Stomach (tissue), 9 donors: ENCODE results near the gene THAP10. TPM values are rescaled to one million over a fixed set of nuclear protein-coding genes. Genes with fewer than 3 reads are reported as not detected.

Experiments used
- DNase-seq, 2 donors: peaks; one replicate each; pipeline versions ENCODE4 v3.0.0 to v3.0.0-alpha.2; 2013 to 2019
- H3K27ac ChIP-seq, 5 donors: fragments of 200-600 bp in 4 of 5; sonication (generic) in 4 of 5; one replicate each; pipeline ENCODE4 v1.5.1; 2013 to 2019; ENCODE audit warnings: mild to moderate bottlenecking in 1 of 5, moderate library complexity in 1 of 5
- H3K27me3 ChIP-seq, 3 donors: fragments of 200-600 bp; sonication (generic); one replicate each; pipeline ENCODE4 v1.5.1; 2017 to 2019; ENCODE audit warnings: mixed run types in 1 of 3
- H3K36me3 ChIP-seq, 4 donors: fragments of 200-600 bp; sonication (generic); 1 replicate in 3 of 4; 2 replicates in 1 of 4; pipeline ENCODE4 v1.5.1; 2016 to 2019
- H3K4me1 ChIP-seq, 4 donors: fragments of 200-600 bp; sonication (generic); one replicate each; pipeline ENCODE4 v1.5.1; 2016 to 2019
- H3K4me3 ChIP-seq, 4 donors: fragments of 200-600 bp; sonication (generic) in 3 of 4; one replicate each; pipeline ENCODE4 v1.5.1; 2016 to 2019; ENCODE audit warnings: mild to moderate bottlenecking in 1 of 4
- H3K9me3 ChIP-seq, 4 donors: fragments of 200-600 bp; sonication (generic); one replicate each; pipeline ENCODE4 v1.5.1; 2016 to 2019
- EP300 ChIP-seq: sonication (generic); formaldehyde crosslinking; IDR thresholded peaks from one replicate; pipeline ENCODE4 v1.6.1; 2017; ENCODE audit warnings: antibody characterized with exemption
- POLR2A ChIP-seq, 4 donors: fragments of 450-650 bp; IDR thresholded peaks; one replicate each; pipeline ENCODE4 v1.6.1; 2016; ENCODE audit warnings: antibody characterized with exemption in 4 of 4, control low read depth in 2 of 4, mild to moderate bottlenecking in 1 of 4, moderate library complexity in 1 of 4
- POLR2AphosphoS5 ChIP-seq, 3 donors: sonication (generic); formaldehyde crosslinking; IDR thresholded peaks; one replicate each; pipeline ENCODE4 v1.6.1; 2016; ENCODE audit warnings: antibody characterized with exemption in 3 of 3
- WGBS, 5 donors: extraction: QIAGEN DNeasy Blood & Tissue Kit in 3 of 5; methylation state at CpG; one replicate each; pipeline versions ENCODE4 v1.1.5 to v1.1.7; 2013 to 2018; 5-methylcytosine and 5-hydroxymethylcytosine counted together
- intact Hi-C: fragments of 100-400 bp; cut with DNase I; formaldehyde crosslinking; loops from one replicate; pipeline ENCODE4 v1.15.1; 2023; ENCODE audit warnings: low total_unique reads
- polyA plus RNA-seq, 3 donors: library from polyadenylated mRNA; stranded (reverse); fragments of 200-250 nt; gene quantifications; one replicate each; pipeline ENCODE4 v1.2.3, GENCODE V29; 2013
- total RNA-seq, 5 donors: library from RNA; depleted of rRNA; stranded (reverse); fragments of >200 nt; gene quantifications; one replicate each; pipeline versions ENCODE4 v1.1.0 to v1.2.3, GENCODE V29; 2014 to 2016
- TF ChIP-seq, protein P1 (sequence below), 7 experiments: fragments of 450-650 bp in 4 of 7; fragments of 200-600 bp in 3 of 7; sonication (generic) in 3 of 7; IDR thresholded peaks; one replicate each; pipeline ENCODE4 v1.5.1; 2016 to 2019; ENCODE audit warnings: antibody characterized with exemption in 7 of 7, control low read depth in 2 of 7, mild to moderate bottlenecking in 1 of 7
- donor health status: healthy with polysubstance abuse.
- donor health status: Bipolar disorder and iron deficiency.
- donor health status: healthy.

The THAP10 gene
- total and polyA plus RNA-seq, 8 donors = 0.72 to 4.5 (median 2.4) TPM; not detected in 1

GRCh38 chr15:70910958-70911357, 18.7 kb upstream of the THAP10 start:
- 28 to 64% (median 56%) methylated on average over 1 of the region's 1 CpG for WGBS, 5 donors
- no peak overlapping the region for H3K4me3 ChIP-seq
- peaks cover 2 to 38% (median 20%) of the 10 kb centered on the region in 4 donors for H3K36me3 ChIP-seq
- intact Hi-C loops = no loop called here
- no peaks in the 10 kb centered on the region for H3K27me3 ChIP-seq
- H3K4me1 ChIP-seq = no peaks in the 10 kb centered on the region
- H3K9me3 ChIP-seq = peaks cover 10 to 22% (median 14%) of the 10 kb centered on the region in 4 donors
- TF ChIP-seq POLR2A (IDR thresholded peaks at IDR 0.05) = no peak
- no peak for TF ChIP-seq EP300
- TF ChIP-seq, protein P1, sequence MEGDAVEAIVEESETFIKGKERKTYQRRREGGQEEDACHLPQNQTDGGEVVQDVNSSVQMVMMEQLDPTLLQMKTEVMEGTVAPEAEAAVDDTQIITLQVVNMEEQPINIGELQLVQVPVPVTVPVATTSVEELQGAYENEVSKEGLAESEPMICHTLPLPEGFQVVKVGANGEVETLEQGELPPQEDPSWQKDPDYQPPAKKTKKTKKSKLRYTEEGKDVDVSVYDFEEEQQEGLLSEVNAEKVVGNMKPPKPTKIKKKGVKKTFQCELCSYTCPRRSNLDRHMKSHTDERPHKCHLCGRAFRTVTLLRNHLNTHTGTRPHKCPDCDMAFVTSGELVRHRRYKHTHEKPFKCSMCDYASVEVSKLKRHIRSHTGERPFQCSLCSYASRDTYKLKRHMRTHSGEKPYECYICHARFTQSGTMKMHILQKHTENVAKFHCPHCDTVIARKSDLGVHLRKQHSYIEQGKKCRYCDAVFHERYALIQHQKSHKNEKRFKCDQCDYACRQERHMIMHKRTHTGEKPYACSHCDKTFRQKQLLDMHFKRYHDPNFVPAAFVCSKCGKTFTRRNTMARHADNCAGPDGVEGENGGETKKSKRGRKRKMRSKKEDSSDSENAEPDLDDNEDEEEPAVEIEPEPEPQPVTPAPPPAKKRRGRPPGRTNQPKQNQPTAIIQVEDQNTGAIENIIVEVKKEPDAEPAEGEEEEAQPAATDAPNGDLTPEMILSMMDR (IDR thresholded peaks at IDR 0.05) = no peak
- TF ChIP-seq POLR2AphosphoS5 (IDR thresholded peaks at IDR 0.05) = no peak
- no peak overlapping the region for H3K27ac ChIP-seq
- DNase-seq = no peak

DNA sequence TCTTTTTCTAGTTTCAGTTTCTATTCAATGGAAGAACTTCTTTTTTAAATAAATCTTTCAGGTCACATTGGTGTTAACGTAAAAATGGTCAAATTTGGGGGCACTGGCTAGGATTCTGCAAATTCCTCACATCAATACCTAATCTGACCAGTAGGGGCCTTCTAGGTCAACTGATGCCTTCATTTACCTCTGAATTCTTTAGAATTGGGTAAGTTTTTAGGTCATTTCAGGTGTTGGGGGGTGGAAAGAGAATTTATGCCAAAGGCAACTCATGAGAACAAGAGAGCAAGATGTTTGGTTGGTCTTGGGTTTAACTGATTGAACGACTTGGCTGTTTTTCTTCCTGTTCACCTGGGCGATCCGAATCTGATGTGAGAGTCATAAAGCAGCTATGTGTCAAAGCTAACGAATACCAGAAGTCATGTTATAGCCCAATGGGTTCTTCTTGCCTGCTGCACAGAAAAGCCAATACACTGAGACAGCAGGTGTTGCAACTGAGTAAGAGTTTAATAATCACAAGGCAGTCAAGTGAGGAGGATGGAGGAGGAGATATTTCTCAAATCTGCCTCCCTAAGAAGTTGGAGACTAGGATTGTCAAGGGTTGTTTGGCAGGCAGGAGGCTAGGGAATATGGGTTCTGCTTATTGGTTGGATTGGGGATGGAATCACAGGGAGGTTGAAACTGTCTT, 15.7 kb upstream of the THAP10 start:
- Histone ChIP-seq H3K27me3 (no peaks in the 10 kb centered on the region), H3K36me3 (peaks cover 8 to 49% (median 30%) of the 10 kb centered on the region in 4 donors), H3K27ac (no peak overlapping the region), H3K9me3 (peaks cover 10 to 22% (median 14%) of the 10 kb centered on the region in 4 donors), H3K4me1 (no peaks in the 10 kb centered on the region), H3K4me3 (no peak overlapping the region)
- no peak for DNase-seq
- WGBS, 5 donors = 93 to 97% (median 95%) methylated on average over 5 of the region's 5 CpGs
- intact Hi-C loops = no loop called here
- no peak for TF ChIP-seq POLR2A (IDR thresholded peaks at IDR 0.05)
- no peak for TF ChIP-seq POLR2AphosphoS5 (IDR thresholded peaks at IDR 0.05)
- TF ChIP-seq EP300 = no peak
- TF ChIP-seq, protein P1 (IDR thresholded peaks at IDR 0.05) = no peak

DNA sequence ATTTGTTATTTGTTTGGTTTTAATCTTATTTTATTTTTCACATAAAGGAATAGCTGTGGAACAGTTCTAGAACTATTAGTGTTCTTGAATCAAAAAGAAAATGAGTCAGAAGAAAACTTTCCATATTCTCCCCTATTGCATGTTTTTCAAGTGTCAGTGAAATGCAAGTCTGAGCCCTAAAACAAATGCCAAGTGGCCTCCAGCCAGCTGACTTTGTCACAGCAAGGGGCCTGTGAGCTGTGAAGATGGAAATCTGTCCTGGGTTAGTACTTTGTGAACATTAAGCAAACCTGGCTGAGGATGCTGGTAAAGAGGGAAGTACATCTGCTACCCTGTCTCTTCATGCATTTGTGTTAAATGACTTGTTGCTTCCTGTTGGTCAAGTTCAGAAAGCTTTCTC, 14.6 kb upstream of the THAP10 start:
- Histone ChIP-seq H3K4me1 (no peaks in the 10 kb centered on the region), H3K27me3 (no peaks in the 10 kb centered on the region), H3K36me3 (peaks cover 8 to 55% (median 33%) of the 10 kb centered on the region in 4 donors), H3K27ac (no peak overlapping the region), H3K9me3 (peaks cover 10 to 22% (median 14%) of the 10 kb centered on the region in 4 donors), H3K4me3 (no peak overlapping the region)
- intact Hi-C loops = no loop called here
- no peak for DNase-seq
- TF ChIP-seq, protein P1 (IDR thresholded peaks at IDR 0.05) = no peak
- TF ChIP-seq POLR2A (IDR thresholded peaks at IDR 0.05) (no peak), POLR2AphosphoS5 (IDR thresholded peaks at IDR 0.05) (no peak), EP300 (no peak)

DNA sequence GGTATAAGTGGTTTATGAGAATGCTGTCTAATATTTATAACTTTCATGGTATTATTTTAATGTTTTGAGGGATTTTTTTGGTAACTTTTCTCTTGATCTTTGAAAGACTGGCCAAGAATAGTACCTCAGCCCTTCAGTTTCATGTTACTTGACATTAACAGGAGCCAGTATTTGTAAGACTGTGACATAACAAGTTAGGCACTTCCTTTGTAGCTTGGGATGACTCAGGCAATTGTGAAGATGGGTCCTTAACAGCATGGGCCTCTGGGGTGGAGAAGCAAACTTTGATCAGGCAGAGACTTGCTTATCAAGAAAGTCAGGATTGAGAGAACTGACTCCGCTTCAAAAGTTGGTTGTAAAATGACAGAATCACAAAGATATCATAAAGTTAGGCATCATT, 9.9 kb upstream of the THAP10 start:
- H3K4me3 ChIP-seq = no peak overlapping the region
- H3K9me3 ChIP-seq = peaks cover 0 to 4% (median 2%) of the 10 kb centered on the region in 4 donors
- no peaks in the 10 kb centered on the region for H3K27me3 ChIP-seq
- H3K4me1 ChIP-seq = no peaks in the 10 kb centered on the region
- H3K27ac ChIP-seq = no peak overlapping the region
- 73 to 100% (median 92%) methylated on average over 1 of the region's 1 CpG for WGBS, 5 donors
- H3K36me3 ChIP-seq = peaks cover 6 to 46% (median 25%) of the 10 kb centered on the region in 4 donors
- no peak for DNase-seq
- TF ChIP-seq, protein P1 (IDR thresholded peaks at IDR 0.05) = no peak
- no peak for TF ChIP-seq POLR2A (IDR thresholded peaks at IDR 0.05)
- TF ChIP-seq EP300 = no peak
- no peak for TF ChIP-seq POLR2AphosphoS5 (IDR thresholded peaks at IDR 0.05)
- intact Hi-C loops = no loop called here
